H1 (cell line): Measurements from ENCODE around the gene SLC9A7.

ENCODE experiments used
- RXRA ChIP-seq: IDR thresholded peaks from 2 replicates; pipeline ENCODE4 v1.6.1; 2011; ENCODE audit warnings: low read depth, mild to moderate bottlenecking, low read length, moderate library complexity; ENCODE audit not compliant: insufficient read depth
- TF ChIP-seq, protein P1 (sequence below), 3 experiments: IDR thresholded peaks; 1 replicate in 2 of 3; 2 replicates in 1 of 3; pipeline versions ENCODE4 v1.5.1 to v1.6.1; 2011; ENCODE audit warnings: low read length in 3 of 3, mild to moderate bottlenecking in 3 of 3, inconsistent platforms in 2 of 3, low read depth in 1 of 3, moderate library complexity in 1 of 3; ENCODE audit not compliant: insufficient read depth in 1 of 3; ENCODE audit errors: control extremely low read depth in 1 of 3

GRCh38 chrX:46602468-46603102 lies 156.3 kb downstream of the SLC9A7 start:
- TF ChIP-seq, protein P1, sequence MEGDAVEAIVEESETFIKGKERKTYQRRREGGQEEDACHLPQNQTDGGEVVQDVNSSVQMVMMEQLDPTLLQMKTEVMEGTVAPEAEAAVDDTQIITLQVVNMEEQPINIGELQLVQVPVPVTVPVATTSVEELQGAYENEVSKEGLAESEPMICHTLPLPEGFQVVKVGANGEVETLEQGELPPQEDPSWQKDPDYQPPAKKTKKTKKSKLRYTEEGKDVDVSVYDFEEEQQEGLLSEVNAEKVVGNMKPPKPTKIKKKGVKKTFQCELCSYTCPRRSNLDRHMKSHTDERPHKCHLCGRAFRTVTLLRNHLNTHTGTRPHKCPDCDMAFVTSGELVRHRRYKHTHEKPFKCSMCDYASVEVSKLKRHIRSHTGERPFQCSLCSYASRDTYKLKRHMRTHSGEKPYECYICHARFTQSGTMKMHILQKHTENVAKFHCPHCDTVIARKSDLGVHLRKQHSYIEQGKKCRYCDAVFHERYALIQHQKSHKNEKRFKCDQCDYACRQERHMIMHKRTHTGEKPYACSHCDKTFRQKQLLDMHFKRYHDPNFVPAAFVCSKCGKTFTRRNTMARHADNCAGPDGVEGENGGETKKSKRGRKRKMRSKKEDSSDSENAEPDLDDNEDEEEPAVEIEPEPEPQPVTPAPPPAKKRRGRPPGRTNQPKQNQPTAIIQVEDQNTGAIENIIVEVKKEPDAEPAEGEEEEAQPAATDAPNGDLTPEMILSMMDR (IDR thresholded peaks at IDR 0.05; ENCODE audit: control extremely low read depth in 1 of 3, insufficient read depth in 1 of 3, low read depth in 1 of 3, low read length in 3 of 3): no peak
- no peak for TF ChIP-seq RXRA
